ENCODE results near the gene AIMP2.
"Not testable (repeated sequence)": the region's sequence is repeated elsewhere in the genome, so short reads cannot be mapped to it uniquely, and the experiment has no call there.

DNA sequence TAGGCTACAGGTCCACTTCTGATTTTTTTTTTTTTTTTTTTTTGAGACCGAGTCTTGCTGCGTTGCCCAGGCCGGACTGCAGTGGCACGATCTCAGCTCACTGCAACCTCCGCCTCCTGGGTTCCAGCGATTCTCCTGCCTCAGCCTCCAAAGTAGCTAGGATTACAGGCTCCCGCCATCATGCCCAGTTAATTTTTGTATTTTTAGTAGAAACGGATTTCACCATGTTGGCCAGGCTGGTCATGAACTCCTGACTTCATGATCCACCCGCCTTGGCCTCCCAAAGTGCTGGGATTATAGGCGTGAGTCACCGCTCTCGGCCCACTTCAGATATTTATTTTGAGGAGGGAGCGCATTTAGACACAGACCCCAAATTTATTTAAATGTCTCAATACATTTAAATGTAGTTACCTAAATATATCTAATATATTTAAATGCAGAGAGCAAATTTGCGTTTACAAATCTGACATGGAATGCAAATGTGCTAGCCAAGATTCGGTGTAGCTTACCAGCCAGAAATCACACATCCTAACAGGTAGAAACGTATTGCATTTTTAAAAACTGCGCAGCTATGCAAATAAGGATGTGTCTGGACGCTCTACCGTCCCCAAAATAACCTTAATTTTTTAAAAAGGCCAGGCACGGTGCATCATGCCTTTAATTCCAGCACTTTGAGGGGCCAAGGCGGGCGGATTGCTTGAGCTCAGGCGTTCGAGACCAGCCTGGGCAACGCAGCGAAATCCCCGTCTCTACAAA is 1.1 kb upstream of the AIMP2 start:
- TF ChIP-seq HNF4A (conservative IDR thresholded peaks at IDR 0.05); MAX (IDR thresholded peaks at IDR 0.05); CTCF (IDR thresholded peaks at IDR 0.05; ENCODE audit: low read depth, low read length, missing input control); SP1 (IDR thresholded peaks at IDR 0.05); GABPA (IDR thresholded peaks at IDR 0.05 in 1 of 2, conservative IDR thresholded peaks at IDR 0.05 in 1 of 2); TAF1 (conservative IDR thresholded peaks at IDR 0.05): not testable (repeated sequence)
- TF ChIP-seq, protein P1, sequence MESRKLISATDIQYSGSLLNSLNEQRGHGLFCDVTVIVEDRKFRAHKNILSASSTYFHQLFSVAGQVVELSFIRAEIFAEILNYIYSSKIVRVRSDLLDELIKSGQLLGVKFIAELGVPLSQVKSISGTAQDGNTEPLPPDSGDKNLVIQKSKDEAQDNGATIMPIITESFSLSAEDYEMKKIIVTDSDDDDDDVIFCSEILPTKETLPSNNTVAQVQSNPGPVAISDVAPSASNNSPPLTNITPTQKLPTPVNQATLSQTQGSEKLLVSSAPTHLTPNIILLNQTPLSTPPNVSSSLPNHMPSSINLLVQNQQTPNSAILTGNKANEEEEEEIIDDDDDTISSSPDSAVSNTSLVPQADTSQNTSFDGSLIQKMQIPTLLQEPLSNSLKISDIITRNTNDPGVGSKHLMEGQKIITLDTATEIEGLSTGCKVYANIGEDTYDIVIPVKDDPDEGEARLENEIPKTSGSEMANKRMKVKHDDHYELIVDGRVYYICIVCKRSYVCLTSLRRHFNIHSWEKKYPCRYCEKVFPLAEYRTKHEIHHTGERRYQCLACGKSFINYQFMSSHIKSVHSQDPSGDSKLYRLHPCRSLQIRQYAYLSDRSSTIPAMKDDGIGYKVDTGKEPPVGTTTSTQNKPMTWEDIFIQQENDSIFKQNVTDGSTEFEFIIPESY (IDR thresholded peaks at IDR 0.05), result not testable (repeated sequence)

Measured in liver (tissue), 3 donors.